ENCODE results near the gene TNKS1BP1.
"Not testable (repeated sequence)": the region's sequence is repeated elsewhere in the genome, so short reads cannot be mapped to it uniquely, and the experiment has no call there.

The TNKS1BP1 gene

GRCh38 chr11:57290288-57290687, 34.5 kb downstream of the TNKS1BP1 start:
- TF ChIP-seq CTCF (conservative IDR thresholded peaks at IDR 0.05) (no peak), ZFX (IDR thresholded peaks at IDR 0.05) (no peak)
- no peak overlapping the region for H3K27ac ChIP-seq

GRCh38 chr11:57288771-57289579, 35.8 kb downstream of the TNKS1BP1 start:
- TF ChIP-seq ZFX (IDR thresholded peaks at IDR 0.05) (no peak), CTCF (conservative IDR thresholded peaks at IDR 0.05) (no peak)
- no peak overlapping the region for H3K27ac ChIP-seq

GRCh38 chr11:57287884-57288283, 36.9 kb downstream of the TNKS1BP1 start:
- TF ChIP-seq CTCF (conservative IDR thresholded peaks at IDR 0.05) = no peak
- TF ChIP-seq ZFX (IDR thresholded peaks at IDR 0.05) = no peak
- no peak overlapping the region for H3K27ac ChIP-seq

- H3K27ac ChIP-seq = no peak overlapping the region
- TF ChIP-seq ZFX (IDR thresholded peaks at IDR 0.05) (no peak), CTCF (conservative IDR thresholded peaks at IDR 0.05) (no peak)
Measured at GRCh38 chr11:57283231-57283990, 41.3 kb downstream of the TNKS1BP1 start.

- H3K27ac ChIP-seq = not testable (repeated sequence)
Measured at GRCh38 chr11:57281546-57281945, 43.2 kb downstream of the TNKS1BP1 start.

- peak overlapping the region; percentile 78; the same call in 1 of the 2 replicates for H3K27ac ChIP-seq
- no peak for TF ChIP-seq ZFX (IDR thresholded peaks at IDR 0.05)
- no peak for TF ChIP-seq CTCF (conservative IDR thresholded peaks at IDR 0.05)
Measured at GRCh38 chr11:57279116-57279515, 45.6 kb downstream of the TNKS1BP1 start.

GRCh38 chr11:57278721-57279095, 46.0 kb downstream of the TNKS1BP1 start:
- no peak for TF ChIP-seq CTCF (conservative IDR thresholded peaks at IDR 0.05)
- TF ChIP-seq ZFX (IDR thresholded peaks at IDR 0.05) = no peak
- H3K27ac ChIP-seq = peak overlapping the region; percentile 78
